NOMO-1 treated with DMSO at 0.1 percent for 48 hours (cell line): ENCODE results near the gene CXorf49B.

ENCODE experiments used
- DNase-seq: peaks from one replicate; lab custom pipeline; 2025; ENCODE audit not compliant: unreplicated experiment; lab: John Stamatoyannopoulos, UW

Gene CXorf49B

GRCh38 chrX:71815121-71815905 is 52.2 kb downstream of the CXorf49B start:
- no peak for DNase-seq

GRCh38 chrX:71815906-71816156 is 52.7 kb downstream of the CXorf49B start:
- no peak for DNase-seq
